Body of pancreas (tissue), 4 donors: Measurements from ENCODE around the gene ARMS2.

Experiments used
- POLR2A ChIP-seq, 3 donors: fragments of 450-650 bp; IDR thresholded peaks; one replicate each; pipeline ENCODE4 v1.6.1; 2016; ENCODE audit warnings: antibody characterized with exemption in 3 of 3, mild to moderate bottlenecking in 2 of 3
- TF ChIP-seq, protein P1 (sequence below), 7 experiments: fragments of 450-650 bp in 4 of 7; fragments of 200-600 bp in 3 of 7; sonication (generic) in 3 of 7; IDR thresholded peaks; one replicate each; pipeline ENCODE4 v1.5.1; 2016 to 2019; ENCODE audit warnings: antibody characterized with exemption in 7 of 7

DNA sequence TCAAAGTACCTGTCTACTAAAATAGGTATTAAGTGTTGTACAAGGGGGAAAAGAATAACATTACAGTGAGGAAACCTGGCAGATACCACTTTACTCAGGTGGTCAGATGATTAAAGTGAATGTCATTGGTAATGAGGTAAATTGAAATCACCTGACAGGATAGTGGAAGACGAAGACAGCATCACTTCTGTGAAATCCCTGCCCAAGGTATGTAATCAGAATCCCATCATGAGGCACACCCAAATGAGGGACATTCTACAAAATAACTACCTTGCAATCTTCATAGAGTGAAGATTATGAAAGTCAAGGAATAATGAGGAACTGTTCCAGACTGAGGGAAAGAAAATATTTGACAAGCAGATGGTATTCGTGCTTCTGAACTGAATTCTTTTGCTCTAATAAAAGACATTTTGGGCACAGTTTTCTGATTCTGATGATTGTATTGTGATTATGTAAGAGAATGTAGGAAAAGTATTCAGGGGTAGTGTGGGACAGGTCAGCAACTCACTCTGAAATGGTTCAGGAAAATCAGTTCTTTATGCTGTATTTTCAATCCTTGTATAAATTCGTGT is 33.3 kb upstream of the ARMS2 start:
- TF ChIP-seq, protein P1, sequence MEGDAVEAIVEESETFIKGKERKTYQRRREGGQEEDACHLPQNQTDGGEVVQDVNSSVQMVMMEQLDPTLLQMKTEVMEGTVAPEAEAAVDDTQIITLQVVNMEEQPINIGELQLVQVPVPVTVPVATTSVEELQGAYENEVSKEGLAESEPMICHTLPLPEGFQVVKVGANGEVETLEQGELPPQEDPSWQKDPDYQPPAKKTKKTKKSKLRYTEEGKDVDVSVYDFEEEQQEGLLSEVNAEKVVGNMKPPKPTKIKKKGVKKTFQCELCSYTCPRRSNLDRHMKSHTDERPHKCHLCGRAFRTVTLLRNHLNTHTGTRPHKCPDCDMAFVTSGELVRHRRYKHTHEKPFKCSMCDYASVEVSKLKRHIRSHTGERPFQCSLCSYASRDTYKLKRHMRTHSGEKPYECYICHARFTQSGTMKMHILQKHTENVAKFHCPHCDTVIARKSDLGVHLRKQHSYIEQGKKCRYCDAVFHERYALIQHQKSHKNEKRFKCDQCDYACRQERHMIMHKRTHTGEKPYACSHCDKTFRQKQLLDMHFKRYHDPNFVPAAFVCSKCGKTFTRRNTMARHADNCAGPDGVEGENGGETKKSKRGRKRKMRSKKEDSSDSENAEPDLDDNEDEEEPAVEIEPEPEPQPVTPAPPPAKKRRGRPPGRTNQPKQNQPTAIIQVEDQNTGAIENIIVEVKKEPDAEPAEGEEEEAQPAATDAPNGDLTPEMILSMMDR (IDR thresholded peaks at IDR 0.05): no peak
- no peak for TF ChIP-seq POLR2A (IDR thresholded peaks at IDR 0.05)
